ENCODE data around the gene OR4B1. TPM values are rescaled to one million over a fixed set of nuclear protein-coding genes. Genes with fewer than 3 reads are reported as not detected.

The OR4B1 gene
- total RNA-seq, 2 experiments from 2014 or later: not detected

DNA sequence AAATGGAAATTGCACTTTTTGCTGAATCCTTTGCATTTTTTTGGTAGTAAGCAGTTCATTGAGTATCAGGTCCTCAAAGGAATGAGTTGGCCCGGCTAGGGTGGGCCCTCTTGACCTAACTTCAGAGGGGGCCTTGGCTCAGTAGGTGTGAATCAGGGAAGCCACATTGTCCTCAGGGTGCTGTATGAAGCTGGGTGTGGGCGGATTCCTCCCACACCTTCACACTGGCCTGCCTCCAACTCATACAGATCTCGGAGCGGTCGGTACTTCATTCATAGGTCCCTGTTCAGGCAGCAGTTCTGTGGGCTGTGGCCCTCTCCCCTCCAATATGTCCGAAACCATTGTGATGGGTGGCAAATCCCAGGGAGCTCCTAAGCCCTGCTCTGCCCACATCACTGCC lies 47.4 kb upstream of the OR4B1 start:
- no peaks in the 10 kb centered on the region for H3K9me3 ChIP-seq (ENCODE audit: low read length)
- intact Hi-C loops (cut with micrococcal nuclease; ENCODE audit: unreplicated experiment): no loop called here
- BruUV-seq (replicated peaks): no TSS peak
- no peak overlapping the region for H3K4me2 ChIP-seq (ENCODE audit: low read length)
- no peaks in the 10 kb centered on the region for H4K20me1 ChIP-seq (ENCODE audit: insufficient read depth, low read length)
- CTCF ChIA-PET (ENCODE audit: unreplicated experiment): no interaction called here
- POLR2A ChIA-PET: no interaction called here
- H3K4me1 ChIP-seq (ENCODE audit: insufficient read depth, low read length, poor library complexity, severe bottlenecking): peaks cover 12% of the 10 kb centered on the region
- TF ChIP-seq, protein P1, sequence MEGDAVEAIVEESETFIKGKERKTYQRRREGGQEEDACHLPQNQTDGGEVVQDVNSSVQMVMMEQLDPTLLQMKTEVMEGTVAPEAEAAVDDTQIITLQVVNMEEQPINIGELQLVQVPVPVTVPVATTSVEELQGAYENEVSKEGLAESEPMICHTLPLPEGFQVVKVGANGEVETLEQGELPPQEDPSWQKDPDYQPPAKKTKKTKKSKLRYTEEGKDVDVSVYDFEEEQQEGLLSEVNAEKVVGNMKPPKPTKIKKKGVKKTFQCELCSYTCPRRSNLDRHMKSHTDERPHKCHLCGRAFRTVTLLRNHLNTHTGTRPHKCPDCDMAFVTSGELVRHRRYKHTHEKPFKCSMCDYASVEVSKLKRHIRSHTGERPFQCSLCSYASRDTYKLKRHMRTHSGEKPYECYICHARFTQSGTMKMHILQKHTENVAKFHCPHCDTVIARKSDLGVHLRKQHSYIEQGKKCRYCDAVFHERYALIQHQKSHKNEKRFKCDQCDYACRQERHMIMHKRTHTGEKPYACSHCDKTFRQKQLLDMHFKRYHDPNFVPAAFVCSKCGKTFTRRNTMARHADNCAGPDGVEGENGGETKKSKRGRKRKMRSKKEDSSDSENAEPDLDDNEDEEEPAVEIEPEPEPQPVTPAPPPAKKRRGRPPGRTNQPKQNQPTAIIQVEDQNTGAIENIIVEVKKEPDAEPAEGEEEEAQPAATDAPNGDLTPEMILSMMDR (conservative IDR thresholded peaks at IDR 0.05; ENCODE audit: low read length): no peak
- TF ChIP-seq EZH2phosphoT487 (IDR thresholded peaks at IDR 0.05; ENCODE audit: borderline replicate concordance, low read depth, low read length): no peak
- H3K79me2 ChIP-seq (ENCODE audit: insufficient read depth, low read depth, low read length): no peaks in the 10 kb centered on the region
- no peak overlapping the region for H2AFZ ChIP-seq (ENCODE audit: low read length)
- H3K36me3 ChIP-seq (ENCODE audit: insufficient read depth, low read length): peaks cover 17% of the 10 kb centered on the region; the same call in 1 of the 2 replicates
- H3K9me2 ChIP-seq (ENCODE audit: insufficient read depth, low read length): no peaks in the 10 kb centered on the region
- no peak for DNase-seq (ENCODE audit: low spot score)
- H3K4me3 ChIP-seq (ENCODE audit: low read depth, low read length, poor library complexity, severe bottlenecking): no peak overlapping the region
- no peak overlapping the region for H3K27ac ChIP-seq (ENCODE audit: low read depth, low read length, poor library complexity, severe bottlenecking)

DNA sequence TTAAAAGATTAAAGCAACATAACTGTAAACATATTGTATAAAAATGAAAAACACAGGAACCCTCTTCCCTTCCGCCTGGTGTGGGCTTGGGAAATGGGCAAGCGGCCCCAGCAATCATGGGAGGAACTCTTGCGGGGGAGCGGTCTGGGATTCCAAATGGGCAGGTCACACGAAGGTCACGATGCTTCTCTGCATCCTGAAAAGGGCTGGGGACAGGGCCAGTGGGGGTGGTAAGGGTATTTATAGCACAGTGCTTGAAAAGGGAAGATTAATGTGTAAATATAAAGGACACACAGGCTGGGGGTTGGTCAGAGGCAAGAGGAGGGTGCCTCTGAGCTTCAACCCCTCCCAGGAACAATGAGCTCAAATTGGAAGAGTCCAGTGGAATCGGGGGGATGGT lies 46.9 kb upstream of the OR4B1 start:
- intact Hi-C loops (cut with micrococcal nuclease; ENCODE audit: unreplicated experiment): loop anchor here (10.0 kb wide), 1 partner anchor 135 kb away; the partner anchor contains the start of gene OR4S1
- no peak overlapping the region for H2AFZ ChIP-seq (ENCODE audit: low read length)
- TF ChIP-seq, protein P1 (conservative IDR thresholded peaks at IDR 0.05; ENCODE audit: low read length): no peak
- no peak for TF ChIP-seq EZH2phosphoT487 (IDR thresholded peaks at IDR 0.05; ENCODE audit: borderline replicate concordance, low read depth, low read length)
- BruUV-seq (replicated peaks): TSS peak; percentile 50
- H3K9me3 ChIP-seq (ENCODE audit: low read length): no peaks in the 10 kb centered on the region
- no peaks in the 10 kb centered on the region for H3K79me2 ChIP-seq (ENCODE audit: insufficient read depth, low read depth, low read length)
- no peaks in the 10 kb centered on the region for H3K9me2 ChIP-seq (ENCODE audit: insufficient read depth, low read length)
- no peak overlapping the region for H3K4me3 ChIP-seq (ENCODE audit: low read depth, low read length, poor library complexity, severe bottlenecking)
- no peaks in the 10 kb centered on the region for H4K20me1 ChIP-seq (ENCODE audit: insufficient read depth, low read length)
- H3K36me3 ChIP-seq (ENCODE audit: insufficient read depth, low read length): peaks cover 15% of the 10 kb centered on the region; the same call in 1 of the 2 replicates
- no peak for DNase-seq (ENCODE audit: low spot score)
- H3K27ac ChIP-seq (ENCODE audit: low read depth, low read length, poor library complexity, severe bottlenecking): no peak overlapping the region
- ChIA-PET POLR2A (no interaction called here), CTCF (ENCODE audit: unreplicated experiment) (no interaction called here)
- H3K4me2 ChIP-seq (ENCODE audit: low read length): no peak overlapping the region
- H3K4me1 ChIP-seq (ENCODE audit: insufficient read depth, low read length, poor library complexity, severe bottlenecking): peaks cover 12% of the 10 kb centered on the region
